HG03025 (cell line): ENCODE results near the gene FOSL2.

Source experiments
- ATAC-seq: cut with Tn5 transposase; IDR thresholded peaks from one replicate; pipeline ENCODE4 v1.9.1; 2021; ENCODE audit warnings: mild to moderate bottlenecking, moderate library complexity; ENCODE audit not compliant: unreplicated experiment, low FRiP score

The FOSL2 gene

GRCh38 chr2:28465148-28465885, 72.7 kb downstream of the FOSL2 start:
- ATAC-seq, result no peak
